Medulla oblongata (tissue), 1 donor: ENCODE results near the gene TMEM109.
A peak's percentile ranks its signal among the peaks of the same experiment; 100 is the strongest.
"Not testable (repeated sequence)": the region's sequence is repeated elsewhere in the genome, so short reads cannot be mapped to it uniquely, and the experiment has no call there.

Experiments used
- DNase-seq: peaks from one replicate; pipeline ENCODE4 v3.0.0-alpha.2; 2015; ENCODE audit errors: extremely low spot score

The TMEM109 gene

DNA sequence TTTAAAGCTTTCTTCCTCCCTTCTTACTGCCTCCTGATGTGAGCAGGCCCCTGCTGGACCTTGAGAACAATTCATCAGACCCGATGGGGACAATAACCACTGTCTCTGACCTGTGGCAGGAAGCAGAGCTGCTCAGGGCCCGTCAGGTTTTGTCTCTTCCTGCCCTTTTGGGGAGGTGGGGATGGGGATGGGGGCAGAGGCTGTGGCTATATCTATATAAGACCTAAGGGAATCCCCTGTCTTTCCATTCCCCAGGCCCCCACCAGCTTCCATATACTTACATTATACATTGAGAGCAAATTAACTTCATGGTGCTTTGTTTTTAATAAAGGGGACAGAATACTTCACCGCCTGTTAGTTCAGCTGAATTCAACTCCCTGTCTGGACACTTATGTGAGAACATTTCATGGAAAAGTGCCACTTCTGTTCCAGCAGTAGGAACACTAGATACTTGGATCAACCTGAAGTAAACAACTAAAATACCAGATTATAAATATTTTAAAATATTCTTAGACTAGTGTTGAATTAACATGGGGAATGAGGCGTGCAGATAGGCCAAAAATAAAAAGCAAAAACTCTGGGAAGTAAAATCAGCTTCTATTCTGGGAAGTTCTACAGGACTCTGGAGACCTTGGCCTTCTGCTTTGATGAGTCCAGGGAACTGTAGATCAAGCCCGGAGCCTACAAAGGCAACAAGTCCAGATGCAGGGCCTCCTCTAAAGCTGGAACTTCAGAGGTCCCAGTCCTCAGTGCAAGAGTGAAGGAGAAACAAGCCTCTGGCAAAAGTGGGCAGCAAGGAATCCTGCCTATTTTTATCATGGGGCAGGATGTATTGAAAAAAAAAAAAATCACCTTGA lies 35.5 kb upstream of the TMEM109 start:
- DNase-seq, result no peak

DNA sequence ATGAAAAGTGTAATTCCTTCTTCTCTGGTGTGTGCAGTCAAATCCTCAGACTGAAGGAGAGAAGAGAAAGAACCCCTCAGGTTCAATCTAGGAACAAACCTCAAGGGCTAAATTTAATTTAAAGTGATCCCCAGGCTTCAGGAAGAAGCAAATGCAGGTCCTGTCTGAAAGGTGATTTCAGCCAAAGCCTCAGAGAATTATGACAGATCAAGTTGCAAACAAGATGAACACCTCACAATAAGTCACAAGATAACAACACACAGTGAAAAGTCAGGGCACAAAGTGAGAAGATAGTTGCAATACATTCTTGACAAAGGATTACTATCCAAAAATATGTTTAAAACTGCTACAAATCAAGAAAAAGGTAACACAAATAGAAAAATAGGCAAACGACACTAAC lies 34.9 kb upstream of the TMEM109 start:
- no peak for DNase-seq

DNA sequence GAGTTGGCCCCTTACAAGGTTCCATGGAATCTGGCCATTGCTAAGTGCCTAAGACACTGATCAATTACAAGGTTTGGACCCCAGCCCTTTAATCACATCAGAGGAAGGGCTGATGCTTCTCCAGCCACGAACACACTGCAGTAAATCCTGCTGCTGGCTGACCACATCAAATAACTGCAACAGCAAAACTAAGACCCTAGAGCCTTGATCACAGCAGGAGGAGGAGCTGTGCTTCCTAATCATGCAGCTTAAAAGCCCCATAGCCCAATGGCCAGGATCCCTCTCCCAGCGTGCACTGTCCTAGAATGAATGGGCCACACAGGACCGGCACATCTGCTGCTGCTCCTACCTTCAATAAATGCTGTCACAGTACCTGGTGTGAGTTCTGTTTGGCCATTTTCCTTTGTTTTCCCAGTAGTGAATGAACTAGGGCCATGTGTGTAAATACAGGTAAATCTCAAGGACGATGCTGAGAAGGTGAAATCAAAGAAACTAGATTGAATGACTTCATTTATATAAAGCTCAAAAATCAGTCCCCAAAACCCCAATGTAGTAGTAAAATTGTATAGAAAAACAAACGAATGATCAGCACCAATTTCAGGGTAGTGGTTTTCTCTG lies 33.9 kb upstream of the TMEM109 start:
- no peak for DNase-seq

DNA sequence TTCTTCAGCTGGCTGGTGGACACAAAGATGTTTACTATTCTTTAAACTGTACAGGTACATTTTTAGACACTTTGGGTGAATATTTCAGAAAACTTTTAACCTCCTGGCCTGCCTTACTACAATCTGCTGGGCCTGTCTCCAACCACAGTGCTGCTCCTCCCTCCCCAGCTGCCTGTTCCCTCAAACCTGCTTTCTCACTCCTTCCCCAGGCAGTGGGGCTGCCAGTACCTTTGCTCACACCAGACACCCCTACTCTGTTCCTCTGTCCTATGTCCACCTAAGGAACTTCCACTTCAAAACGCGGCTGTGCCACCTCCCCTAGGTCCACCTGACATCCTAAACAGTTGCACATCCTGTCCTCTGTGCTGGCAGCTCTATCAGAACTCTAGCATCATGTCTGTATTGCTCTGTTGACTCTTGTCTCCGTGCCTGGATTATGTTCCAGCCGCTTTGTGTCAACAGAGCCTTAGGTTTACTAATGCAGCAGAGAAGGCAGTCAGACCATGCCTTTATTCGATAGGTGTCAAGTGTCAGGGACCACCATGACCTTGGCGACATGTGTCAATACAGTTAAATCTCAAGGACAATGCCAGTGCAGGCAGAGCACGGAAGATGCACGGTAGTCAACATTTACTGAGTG lies 33.2 kb upstream of the TMEM109 start:
- no peak for DNase-seq

DNA sequence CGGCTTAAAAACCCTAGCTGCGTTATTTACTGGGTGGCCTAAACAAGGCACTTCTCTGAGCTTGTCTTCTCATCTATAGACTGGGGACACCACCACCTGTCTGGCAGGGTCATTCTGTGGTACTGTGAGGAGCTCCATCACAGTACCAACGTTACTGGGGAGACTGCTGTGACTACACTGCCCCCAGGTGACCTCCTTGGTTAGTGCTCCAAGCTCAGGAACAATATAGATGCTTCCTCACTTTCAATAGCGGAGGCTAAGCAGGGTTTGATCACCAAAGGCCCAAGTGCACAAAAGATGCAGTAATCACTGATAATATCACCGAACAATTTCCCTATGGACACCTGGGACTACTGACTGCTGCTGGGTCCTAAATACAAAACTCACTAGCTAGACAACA lies 26.4 kb upstream of the TMEM109 start:
- peak; percentile 66 for DNase-seq

DNA sequence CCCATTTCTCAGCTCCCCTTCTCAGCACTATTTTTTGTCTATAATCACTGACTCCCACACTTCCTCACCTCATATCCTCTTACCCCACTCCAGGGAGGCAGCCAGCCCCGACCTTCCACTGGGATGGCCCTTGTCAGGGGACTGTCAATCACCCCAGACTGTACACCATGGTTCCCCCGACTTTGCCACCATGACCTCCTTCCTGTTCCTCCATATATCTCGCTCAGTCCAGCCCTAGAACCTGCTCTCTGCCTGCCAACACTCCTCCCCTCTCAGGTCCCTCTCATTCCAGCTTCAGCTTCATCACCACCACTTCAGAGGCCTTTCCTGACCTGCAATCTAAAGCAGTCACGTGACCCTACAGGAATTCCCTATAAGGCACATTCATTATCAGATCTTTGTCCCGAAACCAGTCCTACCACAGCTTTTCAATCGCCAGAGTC lies 24.1 kb upstream of the TMEM109 start:
- DNase-seq, result no peak

DNA sequence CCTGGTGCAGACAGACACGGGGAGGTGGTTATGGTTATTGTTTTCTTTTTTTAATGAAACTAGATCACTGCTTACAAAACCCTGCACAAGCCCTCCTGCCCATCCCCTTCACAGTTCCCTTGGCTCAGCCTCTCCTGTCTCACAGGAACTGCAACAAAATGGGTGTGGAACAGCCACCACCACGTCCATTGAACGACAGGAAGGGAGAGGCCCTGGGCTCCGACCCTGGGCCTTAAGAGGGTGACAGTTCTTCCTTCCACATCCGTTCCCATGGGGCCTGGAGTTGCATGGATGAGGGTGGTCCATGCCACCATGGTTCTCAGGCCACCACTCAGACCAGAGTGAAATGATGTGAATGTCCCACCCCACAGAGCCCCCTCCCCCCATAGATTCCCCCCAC lies 23.3 kb upstream of the TMEM109 start:
- no peak for DNase-seq

DNA sequence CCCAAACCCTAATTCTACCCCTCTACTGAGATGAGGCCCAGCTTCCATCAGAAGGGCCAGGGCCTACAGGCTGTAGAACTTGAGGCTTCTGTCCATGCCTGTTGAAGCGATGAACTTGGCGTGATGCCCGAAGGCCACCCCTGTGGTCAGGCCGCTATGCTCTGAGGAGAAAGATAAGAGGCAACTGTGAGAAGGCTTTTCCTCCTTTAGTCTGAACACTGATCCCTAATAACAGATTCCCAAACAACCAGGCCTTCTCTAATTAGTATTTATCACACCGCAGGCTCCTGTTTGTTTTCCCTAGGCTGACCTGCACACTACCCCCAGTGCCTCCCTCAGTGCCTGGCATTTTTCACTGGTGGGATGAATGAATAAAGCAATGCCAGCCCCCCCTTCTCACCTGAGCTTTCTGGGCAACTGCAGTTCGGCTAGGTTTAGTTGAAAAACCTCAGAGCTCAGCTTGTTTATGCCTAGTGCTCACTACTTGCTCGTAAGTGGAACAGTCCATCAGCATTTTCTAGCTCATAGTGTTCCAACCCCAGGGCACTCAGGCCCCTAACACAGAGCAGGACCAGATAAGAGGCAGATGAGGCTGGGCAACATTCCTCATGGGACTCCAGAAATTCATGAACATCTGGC lies 22.7 kb upstream of the TMEM109 start:
- no peak for DNase-seq

DNA sequence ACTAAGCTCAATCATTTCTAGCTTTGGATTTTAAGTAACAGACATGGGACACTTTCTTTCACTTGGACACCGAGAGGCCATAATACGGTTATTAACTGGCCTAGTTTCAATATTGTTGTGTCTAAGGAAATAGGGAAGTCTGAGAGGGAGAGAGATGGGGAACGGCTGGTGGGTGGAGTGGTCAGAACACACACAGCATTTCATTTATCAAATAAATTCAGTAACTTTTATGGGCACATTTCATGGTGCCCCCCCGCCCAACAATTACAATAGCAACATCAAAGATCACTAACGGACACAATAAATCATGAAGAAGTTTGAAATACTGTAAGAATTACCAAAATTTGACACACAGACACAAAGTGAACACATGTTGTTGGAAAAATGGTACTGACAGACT lies 18.3 kb upstream of the TMEM109 start:
- DNase-seq, result no peak

DNA sequence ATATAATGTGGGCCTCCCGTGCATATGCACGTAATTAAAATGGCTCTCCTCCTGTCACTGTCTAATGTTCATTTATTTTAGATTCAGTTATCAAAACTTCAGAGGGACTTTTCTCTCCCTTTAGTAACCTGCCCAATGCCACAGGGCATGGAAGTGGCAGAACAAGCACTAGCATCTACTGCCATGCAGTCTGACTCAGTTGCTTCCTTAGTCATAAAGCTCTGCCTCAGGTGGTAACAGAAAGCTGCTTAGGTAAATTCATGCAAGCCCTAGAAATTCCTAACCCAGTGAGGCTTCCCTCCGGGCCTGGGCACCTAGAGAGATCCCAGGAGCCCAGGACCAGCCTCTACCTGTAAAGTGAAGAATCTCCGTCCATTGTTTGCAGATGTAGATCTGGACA lies 16.5 kb upstream of the TMEM109 start:
- DNase-seq, result no peak

DNA sequence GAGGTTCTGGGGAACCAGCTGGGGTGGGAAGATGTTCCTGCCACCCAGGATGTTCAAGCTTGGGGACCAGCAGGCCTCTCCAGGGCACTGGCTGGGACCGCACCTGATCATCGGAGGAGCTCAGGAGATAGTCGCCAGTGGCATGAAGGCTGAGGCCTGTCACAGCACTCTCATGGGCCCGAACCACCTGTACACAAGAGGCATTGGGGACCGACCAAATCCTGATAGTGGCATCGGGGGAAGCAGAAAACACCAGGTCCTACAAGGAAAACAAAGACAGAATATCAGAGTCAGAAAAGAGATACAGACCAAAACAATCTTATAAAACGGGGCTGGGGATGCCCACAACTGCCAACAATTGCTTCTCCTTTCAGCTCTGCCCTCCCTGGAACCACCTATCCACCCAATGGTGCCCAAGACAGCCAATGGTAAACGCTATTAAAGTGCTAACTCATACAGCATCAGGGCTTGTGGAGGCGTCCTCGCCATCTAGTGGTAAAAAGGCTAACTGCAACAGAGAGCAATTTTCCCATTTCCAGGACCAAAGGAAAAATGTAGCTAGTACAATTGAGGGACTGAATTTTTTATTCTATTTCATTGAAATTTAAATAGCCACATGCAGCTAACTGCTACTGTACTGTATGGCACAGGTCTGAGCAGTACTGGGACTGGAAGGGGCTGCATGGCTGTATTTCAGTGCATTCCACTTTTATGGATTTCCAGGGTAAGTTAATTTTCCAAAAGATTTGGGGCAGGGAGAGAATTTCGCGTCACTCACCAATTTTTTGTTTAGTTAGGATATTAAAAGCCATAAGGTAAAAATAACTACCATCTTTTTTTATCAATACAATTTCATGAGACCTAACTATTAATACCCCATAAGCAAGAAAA lies 14.7 kb upstream of the TMEM109 start:
- DNase-seq, result peak; percentile 69

DNA sequence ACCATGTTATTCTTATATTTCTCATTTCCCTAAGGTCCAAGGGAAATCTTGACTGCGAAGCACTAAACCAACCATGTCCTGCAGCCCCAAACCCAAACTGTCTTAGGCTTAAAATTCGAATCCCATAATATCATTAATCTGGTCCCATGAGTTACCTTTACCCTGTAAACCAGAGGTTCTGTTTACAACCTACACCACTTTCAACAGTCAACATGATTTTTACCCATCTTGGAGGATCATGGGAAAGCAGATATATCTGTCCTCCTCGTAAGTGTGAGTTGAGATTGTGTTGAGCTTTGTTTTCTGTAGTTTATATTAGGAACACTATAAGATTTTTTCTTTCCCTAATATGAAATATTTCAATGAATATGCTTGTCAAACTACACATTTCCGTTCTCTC lies 14.0 kb upstream of the TMEM109 start:
- DNase-seq, result no peak

DNA sequence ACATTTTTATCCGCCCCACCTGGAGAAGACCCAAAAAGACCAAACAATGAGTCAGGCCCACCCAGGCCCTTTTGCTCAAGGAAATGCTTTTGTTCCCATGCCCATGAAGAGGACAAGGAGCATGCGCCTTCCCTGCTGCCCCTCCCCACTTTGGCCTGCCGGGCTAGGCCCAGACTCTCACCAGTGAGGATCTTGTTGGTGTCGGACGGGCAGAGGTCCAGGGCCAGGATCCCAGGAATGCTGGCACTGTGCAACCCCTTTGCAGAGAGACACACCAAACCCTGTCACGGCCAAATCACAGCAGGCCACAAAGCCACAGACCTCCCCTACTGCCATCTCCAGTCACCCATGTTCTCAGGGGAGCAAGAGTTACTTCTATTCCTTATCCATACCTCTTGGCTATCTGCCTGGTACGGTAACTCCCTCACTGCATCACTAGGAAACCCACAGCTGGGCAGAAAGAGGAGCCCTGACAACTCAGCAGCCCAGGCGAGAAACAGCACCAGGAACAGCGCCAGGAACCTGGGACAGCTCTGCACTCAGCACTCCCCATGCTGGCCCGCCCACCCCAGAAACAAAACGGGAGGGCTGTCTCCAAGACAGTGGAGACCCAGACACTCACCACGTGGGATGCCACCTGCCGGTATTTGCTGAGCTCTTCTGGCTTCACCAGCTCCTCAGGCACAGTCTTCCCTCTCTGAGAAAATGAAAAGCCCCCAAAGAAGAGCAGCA lies 13.1 kb upstream of the TMEM109 start:
- DNase-seq, result peak; percentile 68

DNA sequence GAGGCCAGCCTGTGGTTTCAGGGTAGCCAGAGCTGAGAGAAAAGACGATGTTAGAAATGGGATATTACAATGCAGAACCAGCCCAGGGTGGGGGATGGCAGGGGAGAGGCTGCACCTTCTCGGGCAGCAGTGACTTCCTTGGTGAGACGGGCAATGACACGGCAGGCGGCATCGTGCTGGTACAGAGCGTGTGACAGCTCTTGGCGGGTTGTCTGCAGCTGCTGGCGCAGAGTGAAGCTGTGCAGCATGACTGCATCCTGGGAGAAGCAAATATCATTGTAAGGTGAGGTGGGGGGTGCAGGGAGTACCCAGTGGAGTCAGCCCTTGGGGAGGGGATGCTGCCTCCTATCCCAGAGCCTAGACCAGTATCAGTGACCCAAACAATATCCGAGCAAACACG lies 11.3 kb upstream of the TMEM109 start:
- no peak for DNase-seq

DNA sequence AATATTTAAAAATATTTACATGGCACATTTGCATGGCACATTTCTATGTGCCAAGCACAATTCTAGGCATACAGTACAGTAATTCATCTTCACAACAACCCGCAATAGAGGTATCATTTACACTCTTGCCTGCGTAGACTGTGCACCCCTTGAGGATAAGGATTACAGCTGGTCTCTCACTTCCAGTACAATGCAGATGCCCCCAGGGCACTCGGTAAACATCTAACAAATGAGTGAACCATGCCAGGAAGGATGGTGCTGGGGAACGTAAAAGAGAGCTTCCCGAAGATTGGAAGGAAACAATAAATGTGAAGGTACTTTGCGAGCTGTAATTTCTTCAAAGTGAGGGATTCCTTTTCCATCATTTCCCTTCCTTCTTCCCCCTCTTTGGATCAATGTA lies 8.9 kb upstream of the TMEM109 start:
- DNase-seq, result no peak

DNA sequence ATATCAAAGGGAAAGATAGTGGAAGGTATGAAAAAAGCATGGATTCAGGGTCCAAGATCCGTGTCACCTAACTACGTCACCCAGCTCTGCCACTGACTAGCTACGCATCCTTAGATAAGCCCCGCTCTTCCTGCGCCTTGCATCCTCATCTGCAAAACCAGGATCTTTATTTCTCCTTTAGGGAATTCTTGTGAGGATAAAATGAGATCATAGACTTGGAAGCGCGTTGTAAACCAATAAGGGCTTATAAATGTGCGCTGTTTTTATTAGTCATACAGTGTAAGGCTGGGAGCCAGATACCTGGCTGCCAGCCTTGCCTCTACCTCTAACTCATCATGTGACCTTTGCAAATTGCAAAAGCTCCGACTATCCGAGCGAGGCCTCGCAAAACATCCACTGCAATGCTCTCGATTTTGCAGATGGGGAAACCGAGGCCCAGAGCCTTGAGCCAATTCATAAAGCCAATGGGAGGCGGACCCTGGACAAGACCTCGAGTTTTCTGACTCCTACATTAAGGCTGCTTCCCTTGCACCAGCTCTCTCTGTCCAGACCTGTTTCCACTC lies 8.3 kb upstream of the TMEM109 start:
- no peak for DNase-seq

DNA sequence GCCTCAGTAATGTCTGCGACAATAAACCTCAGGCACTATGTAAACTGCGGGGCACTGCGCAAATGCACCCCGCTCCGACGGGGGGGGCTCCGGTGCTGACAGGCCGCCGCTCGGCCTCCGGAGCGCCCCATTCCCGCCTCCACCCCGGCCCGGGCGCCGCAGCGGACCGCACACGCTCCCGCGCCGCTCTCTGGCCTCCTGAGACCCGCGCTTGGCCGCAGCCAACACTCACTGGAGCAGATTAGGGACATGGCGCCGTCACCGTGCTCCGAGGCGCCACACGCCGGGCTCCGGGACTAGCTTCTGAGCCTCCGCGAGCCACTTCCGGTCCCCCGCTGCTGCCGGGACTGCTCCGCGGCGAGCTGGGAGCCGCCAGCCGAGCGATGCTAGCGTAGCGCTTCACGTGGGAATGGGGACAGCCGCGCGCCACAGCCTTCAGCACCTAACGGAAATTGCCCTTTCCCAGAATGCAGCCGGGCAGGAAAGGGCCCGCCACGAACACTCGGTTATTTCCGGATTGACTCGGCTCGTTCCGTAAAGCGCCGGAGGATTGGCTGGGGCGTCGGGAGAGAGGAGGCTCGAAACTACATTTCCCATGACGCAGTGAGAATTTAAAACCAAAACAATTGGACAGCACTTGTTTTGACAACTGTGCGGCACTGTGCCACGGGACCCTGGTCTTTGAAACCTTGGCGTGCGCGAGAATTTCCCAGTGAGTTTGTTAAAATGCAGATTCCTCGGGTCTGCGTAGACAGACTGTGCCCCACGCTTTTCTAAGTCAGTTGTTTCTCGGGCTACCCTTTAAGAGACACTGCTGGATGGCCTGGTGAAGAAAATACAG lies 7.6 kb upstream of the TMEM109 start, which contains the start of gene PRPF19:
TSS of gene PRPF19 (minus strand) at position 454 of the 841 bp plus-strand sequence. CDS start at position 251, 203 bp downstream.
- DNase-seq, result peak; percentile 99

DNA sequence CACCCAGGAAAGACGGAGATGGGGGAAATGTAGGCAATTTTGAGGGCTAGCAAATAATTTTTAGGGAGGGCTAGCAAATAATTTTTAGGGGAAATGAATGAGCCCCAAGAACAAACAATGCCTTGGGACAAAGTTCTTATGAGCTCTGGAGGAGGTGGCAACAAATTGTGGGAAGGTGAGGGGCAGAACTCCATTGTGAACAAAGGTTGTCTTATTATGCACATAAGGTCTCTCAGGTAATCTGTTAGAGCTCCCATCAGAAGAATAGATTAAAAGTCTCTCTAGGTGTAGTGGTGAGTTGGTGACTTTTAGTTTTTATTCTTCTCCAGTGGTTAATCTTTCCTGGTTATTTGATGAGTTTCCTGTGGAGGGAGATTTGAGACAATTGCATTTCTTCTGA lies 5.2 kb upstream of the TMEM109 start:
- DNase-seq, result no peak

DNA sequence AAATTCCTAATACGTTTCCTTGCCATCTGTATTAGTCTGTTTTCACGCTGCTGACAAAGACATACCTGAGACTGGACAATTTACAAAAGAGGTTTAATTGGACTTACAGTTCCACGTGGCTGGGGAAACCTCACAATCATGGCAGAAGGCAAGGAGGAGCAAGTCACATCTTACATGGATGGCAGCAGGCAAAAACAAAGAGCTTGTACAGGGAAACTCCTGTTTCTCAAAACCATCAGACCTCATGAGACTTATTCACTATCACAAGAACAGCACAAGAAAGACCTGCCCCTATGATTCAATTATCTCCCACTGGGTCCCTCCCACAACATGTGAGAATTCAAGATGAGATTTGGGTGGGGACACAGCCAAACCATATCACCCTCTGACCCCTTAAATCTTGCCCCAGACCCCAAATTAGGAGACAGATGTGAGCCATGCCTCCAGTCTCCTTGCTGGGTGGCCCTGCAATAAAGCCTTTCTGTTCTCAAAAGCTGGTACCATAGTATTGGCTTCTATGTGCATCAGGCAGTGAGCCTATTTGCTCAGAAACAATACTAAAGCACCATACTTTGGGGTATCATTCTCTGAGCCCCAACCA lies 4.2 kb upstream of the TMEM109 start:
- DNase-seq, result not testable (repeated sequence)
